Activated T-cell treated with anti-CD3 and anti-CD28 coated beads for 1 hour (primary cell): Measurements from ENCODE around the gene C16orf54.
"Not testable (repeated sequence)": the region's sequence is repeated elsewhere in the genome, so short reads cannot be mapped to it uniquely, and the experiment has no call there.

Experiments used
- DNase-seq: peaks from one replicate; pipeline ENCODE4 v3.0.0-alpha.2; 2020; ENCODE audit warnings: low read depth

Gene C16orf54

DNA sequence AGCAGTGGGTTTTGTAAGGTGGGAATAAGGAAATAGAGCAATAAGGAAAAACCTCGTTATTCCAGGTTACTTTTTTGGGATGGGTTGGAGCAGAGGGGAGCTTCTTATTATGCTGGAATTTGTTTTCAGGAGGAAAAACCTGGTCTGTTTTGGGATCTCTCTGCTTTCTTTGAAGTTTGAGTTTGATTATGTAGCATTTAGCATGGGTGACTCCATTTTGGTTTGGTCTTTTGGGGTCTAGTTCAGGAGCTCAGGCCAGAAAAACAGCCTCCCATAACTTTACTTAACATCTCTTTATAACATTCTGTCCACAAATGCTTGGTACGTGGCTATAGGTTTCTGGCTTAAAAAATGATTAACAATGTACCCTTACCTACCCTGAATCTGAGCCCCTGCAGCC, 23.7 kb upstream of the C16orf54 start:
- DNase-seq: no peak

DNA sequence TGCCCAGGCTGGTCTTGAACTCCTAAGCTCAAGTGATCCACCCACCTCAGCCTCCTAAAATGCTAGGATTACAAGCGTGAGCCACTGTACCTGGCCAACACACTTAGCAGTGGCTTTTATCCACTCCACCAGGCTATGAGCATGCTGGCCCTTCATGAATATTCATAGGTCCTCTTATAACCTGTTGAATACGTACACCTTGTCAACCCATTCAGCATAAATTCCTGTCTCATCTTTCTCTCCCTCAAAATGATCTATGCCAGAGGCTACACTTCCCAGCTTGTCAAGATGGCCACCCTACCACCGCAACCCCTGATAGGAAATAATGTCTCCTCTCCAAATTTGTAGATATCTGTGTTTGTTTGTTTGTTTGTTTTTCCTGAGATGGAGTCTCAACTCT, 21.3 kb upstream of the C16orf54 start:
- DNase-seq: no peak

DNA sequence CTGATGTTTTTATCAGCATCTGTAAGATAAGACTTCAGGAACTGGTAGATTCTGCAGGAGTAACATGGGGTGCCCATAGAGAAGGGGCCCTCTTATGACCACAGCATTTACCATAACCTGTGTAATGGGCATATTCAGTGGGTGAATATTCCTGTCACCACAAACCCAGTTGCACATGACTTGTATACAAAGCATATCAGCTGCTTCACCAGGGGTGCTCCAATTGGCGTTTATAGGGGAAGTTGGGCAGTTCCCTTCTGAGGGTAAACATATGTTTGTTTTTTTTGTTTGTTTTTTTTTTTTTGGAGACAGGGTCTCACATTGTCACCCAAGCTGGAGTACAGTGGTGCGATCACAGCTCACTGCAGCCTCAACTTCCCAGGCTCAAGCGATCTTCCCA, 20.8 kb upstream of the C16orf54 start:
- no peak for DNase-seq

DNA sequence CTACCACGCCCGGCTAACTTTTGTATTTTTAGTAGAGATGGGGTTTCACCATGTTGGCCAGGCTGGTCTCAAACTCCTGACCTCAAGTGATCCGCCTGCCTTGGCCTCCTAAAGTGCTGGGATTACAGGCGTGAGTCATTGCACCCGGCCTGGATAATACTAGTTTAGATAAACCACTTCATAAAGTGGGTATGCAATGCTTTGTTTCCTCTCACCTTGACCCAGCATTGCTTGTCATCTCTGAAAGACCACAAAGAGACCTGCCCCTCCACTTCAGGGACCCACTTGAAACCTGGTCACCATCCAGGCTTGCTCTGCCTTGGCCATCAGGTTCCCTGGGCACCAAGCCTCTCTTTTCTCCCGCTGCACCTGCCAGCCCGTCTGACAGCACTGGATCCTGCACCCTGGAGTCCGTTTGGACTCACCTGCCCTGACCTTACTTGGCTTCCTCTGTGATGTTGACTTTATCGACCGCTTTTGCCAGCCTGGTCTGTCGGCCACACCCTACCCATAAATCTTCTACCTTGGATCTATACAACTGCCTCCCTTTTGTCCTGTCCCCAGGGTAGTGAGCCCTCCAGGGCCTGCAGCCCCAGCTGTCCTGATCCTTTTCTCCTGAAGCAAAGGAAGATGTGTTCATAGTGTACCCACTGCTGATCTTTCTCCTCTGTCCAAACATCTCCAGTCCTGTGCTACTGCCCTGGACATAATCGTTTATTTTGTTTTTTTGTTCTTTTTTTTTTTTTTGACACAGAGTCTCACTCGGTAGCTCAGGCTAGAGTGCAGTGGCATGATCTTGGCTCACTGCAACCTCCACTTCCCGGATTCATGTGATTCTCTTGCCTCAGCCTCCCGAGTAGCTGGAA, 19.6 kb upstream of the C16orf54 start:
- DNase-seq: no peak

DNA sequence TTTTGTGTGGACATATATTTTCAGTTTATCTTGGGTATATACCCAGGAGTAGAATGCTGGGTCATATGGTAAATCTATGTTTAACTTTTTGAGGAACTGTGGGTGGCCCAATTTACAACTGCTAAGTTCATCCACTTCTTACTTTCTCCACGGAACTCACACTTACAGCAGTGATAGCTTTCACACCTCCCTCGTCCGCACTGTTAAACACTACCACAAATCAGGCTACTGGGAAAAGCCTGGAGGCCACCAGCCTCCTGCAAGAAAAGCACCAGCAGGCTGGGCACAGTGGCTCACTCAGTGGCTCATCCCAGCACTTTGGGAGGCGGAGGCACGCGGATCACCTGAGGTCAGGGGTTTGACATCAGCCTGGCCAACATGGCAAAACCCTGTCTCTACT, 17.5 kb upstream of the C16orf54 start:
- no peak for DNase-seq

DNA sequence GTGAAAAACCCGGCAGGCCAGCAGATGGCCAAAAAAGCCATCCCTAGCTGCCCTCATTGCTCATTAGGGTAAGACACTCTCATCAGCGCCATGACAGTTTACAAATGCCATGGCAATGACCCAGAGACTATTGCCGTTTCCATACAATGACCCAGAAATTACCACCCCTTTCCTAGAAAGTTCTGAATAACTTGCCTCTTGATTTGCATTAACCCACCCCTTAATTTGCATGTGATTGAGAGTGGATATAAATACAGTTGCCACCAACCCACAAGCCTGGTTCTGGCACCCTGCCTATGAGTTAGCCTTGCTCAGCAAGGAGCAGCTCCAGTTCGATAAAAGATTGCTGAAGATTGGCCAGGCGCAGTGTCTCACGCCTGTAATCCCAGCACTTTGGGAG, 16.1 kb upstream of the C16orf54 start:
- DNase-seq: no peak

DNA sequence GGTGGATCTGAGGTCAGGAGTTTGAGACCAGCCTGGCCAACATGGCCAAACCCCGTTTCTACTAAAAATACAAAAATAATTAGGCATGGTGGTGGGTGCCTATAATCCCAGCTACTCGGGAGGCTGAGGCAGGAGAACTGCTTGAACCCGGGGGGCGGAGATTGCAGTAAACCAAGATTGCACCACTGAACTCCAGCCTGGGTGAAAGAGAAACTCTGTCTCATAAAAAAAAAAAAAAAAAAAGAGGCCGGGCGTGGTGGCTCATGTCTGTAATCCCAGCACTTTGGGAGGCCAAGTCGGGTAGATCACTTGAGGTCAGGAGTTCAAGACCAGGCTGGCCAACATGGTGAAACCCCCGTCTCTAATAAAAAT, 15.5 kb upstream of the C16orf54 start:
- not testable (repeated sequence) for DNase-seq

DNA sequence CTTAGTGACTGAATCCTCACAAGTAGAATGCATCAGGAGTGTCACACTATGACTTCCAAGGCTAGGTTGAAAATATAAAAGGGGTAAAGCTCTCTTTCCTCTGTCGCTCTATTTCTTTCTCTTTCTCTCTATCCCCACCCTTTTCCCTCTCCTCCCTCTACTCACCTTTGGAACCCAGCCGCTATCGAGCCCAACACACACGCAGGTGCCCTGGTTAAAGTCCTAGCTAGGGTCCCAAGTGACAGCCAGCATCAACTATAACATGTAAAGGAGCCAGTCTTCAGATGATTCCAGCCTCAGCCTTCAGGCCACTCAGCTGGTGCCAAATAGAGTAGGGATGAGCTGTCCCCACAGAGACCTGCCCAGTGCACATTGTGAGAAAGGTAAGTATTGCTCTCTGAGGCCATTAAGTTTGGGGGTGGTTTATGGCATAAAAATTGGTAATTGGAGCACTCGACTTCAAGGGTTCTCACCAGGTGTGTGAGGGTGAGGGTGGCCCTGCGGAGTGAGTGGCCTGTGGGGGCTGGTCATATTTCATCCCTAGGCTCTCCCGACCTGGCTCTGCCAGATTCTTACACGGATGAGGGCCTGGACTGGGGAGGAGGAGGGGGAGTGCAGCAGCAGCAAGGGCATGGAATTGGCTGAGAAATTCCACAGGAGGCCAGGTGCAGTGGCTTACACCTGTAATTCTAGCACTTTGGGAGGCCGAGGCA, 14.9 kb upstream of the C16orf54 start:
- no peak for DNase-seq

DNA sequence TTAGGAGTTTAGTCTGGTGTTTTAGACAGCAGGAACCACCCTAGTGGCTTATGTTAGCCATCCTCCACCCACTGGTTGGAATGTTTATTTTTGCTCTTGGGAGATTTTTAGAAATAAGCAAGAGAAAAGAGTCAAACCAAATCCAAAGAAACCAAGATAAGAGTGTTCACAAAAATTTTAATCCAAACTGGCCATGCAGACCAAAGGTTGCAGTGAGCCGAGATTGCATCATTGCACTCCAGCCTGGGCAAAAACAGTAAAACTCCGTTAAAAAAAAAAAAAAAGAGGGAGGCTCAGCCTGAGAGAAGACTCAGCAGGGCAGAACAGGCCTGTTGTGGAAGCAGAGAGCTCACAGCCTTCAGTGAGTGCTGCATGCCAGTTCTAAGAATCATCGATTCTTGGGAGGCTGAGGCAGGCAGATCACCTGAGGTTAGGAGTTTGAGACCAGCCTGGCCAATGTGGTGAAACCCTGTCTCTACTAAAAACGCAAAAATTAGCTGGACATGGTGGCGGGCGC, 12.2 kb upstream of the C16orf54 start:
- no peak for DNase-seq

DNA sequence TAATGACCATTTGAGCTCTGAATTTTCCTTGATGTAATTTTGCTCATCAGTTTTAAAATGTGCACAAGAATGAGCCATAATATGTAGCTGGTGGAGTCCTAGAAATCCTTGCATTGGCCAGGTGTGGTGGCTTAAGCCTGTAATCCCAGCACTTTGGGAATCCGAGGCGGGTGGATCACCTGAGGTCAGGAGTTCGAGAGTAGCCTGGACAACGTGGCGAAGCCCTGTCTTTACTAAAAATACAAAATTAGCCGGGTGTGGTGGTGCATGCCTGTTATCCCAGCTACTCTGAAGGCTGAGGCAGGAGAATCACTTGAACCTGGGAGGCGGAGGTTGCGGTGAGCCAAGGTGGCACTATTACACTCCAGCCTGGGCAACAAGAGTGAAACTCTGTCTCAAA, 11.3 kb upstream of the C16orf54 start:
- not testable (repeated sequence) for DNase-seq

DNA sequence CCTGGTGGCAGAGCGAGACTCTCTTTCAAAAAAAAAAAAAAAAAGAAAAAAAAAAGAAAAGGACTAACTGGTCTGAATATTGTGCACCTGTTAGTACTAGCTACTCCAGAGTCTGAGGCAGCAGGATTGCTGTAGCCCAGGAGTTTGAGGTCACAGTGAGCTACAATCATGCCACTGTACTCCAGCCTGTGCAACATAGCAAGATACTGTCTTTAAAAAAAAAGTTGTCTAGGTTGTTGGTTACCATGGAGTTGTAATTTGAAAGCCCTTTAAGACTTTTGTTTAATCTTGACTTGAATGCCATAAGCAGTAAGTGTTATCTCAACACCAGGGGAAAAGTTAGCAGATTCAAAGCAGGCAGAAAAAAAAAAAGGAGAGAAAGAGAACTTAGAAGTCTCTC, 10.9 kb upstream of the C16orf54 start:
- no peak for DNase-seq

DNA sequence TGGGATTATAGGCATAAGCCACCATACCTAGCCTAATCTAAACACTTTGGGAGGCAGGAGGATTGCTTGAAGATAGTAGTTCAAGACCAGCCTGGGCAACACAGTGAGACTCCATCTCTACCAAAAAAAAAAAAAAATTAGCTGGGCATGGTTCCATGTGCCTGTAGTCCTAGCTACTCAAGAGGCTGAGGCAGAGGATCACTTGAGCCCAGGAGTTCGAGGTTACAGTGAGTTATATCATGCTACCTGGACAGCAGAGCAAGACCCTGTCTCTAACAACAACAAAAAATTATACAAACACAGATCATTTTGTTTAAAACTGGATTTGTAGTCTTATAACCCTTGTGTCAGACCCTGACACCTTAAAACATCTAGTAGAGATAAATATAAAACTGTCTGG, 7.7 kb upstream of the C16orf54 start:
- no peak for DNase-seq

DNA sequence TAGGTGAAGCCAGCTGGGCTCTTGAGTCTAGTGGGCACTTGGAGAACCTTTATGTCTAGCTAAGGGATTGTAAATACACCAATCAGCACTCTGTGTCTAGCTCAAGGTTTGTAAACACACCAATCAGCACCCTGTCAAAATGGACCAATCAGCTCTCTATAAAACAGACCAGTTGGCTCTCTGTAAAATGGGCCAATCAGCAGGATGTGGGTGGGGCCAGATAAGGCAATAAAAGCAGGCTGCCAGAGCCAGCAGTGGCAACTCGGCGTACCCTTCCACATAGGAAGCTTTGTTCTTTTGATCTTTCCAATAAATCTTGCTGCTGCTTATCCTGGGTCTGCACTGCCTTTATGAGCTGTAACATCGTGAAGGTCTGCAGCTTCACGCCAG, 3.0 kb upstream of the C16orf54 start:
- not testable (repeated sequence) for DNase-seq

DNA sequence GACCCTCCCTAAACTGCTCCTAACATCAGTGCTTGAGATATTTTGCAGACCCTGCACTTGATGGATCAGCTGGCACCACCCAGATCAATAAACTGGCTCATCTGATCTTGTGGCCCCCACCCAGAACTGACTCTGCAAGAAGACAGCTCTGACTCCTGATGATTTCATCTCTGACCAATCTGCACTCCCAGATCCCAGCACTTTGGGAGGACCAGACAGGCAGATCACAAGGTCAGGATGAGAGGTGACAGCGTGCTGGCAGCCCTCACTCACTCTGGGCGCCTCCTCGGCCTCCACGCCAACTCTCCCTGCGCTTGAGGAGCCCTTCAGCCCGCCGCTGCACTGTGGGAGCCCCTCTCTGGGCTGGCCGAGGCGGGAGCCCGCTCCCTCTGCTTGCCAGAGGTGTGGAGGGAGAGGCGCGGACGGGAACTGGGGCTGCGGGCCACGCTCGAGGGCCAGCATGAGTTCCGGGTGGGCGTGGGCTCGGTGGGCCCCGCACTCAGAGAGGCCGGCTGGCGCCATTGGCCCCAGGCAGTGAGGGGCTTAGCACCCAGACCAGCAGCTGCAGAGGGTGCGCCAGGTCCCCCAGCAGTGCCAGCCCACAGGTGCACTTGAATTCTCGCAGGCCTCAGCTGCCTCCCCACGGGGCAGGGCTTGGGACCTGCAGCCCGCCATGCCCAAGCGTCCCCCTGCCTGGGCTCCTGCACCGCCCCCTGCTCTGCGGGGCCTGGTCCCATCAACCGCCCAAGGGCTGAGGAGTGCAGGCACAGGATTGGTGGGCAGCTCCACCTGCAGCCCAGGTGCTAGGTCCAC, 2.4 kb upstream of the C16orf54 start:
- DNase-seq: no peak

DNA sequence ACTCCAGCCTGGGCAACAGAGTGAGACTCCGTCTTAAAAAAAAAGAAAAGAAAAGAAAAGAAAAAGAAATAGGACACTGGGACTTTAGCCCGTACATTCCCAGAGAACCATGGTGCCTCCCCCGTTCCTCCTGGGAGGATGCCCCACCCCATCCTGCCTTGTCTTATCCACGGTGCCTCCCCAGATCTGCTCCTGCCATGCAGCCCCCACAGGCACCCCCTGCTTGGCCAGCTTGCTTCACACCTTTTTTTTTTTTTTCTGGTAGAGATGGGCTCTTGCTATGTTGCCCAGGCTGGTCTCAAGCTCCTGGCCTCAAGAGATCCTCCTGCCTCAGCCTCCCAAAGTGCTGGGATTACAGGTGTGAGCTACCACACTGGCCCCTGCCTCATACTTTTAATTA, 728 bp upstream of the C16orf54 start:
- not testable (repeated sequence) for DNase-seq

DNA sequence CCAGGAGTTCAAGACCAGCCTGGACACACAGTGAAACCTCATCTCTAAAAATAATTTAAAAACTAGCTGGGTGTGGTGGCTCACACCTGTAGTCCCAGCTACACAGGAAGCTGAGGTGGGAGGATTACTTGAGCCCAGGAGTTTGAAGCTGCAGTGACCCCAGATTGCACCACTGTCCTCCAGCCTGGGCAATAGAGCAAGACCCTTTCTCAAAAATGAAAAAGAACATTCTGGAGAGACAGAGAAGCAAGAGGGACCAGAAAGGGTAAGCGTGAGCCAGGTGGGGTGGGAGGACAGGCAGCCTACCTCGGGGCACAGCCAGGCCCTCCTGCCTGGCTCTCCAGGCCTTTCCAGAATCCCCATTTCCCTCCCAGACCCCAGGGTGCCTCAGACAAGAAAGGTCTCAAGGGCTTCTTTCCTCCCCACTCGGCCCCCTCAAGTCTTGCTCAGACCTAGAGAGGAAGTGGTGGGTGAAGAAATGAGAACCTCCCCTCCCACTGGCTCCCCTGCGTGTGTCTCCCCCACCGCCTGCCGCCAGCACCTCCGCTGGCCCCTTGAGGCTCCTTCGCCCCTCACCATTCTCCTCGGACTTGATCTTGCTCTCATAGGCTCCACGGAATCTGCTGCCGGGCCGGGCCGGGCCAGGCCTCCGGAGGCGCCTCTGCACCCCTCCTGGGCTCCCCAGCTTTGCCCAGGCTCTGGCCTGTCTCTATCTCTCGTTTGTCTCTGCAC, 503 bp downstream of the C16orf54 start:
- DNase-seq: peak; percentile 32

DNA sequence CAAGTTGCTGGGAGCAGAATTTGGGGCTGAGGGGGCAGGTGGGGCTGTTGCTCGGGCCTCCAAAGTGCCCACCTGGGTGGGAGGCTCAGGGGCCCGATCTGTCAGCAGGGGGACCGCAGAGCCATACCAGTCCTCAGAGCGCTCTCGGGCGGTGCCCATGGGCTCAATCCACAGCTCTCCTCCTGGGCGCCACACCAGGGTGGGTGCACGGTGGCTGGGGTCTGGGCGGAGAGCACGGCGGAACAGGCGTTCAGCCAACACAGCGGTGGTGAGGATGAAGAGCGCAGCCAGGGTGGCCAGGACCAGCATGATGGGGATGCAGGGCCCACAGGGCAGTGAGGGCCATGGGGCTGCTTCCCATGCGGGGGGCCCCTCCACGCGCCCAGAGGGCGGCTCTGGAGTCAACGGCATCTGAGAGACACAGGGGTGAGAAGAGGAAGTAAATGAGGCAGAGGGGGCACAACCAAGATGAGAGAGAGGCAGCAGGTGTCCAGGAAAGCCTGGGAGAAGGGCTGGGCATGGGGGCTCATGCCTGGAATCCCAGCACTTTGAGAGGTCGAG, 1.2 kb downstream of the C16orf54 start:
- DNase-seq: no peak

DNA sequence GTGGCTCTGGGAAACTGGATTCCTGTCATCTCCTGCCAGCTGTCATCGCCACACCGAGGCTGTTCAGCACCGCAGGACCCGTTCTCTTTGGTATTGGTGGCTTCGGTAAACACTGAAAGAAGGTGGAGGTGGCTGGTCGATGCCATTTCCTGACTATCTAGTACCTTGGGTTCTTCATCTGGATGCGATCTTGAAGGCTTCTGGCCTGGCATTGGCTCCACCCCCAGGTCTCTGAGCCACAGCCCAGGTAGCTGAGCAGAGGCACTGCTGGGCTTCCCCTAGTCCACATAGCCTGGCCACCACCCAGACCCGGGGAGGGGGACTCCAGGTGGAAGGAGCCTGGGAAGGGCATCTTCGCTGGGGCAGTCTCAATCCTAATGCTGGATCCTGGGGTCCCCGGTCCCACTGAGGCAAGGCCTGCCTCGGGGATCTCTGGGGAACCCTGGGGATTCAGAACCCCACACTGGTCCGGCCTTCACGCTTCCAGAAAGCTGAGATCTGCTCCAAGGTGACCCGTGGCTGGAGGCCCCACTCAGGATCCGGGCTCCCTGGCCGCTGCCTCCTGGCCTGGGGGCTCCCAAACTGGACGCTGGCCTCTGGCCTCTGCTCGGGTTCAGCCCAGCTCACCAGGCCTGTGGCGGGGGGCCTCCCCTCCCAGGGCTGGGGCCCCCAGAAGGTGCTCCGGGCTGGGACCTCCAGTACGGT, 1.8 kb downstream of the C16orf54 start:
- DNase-seq: no peak

DNA sequence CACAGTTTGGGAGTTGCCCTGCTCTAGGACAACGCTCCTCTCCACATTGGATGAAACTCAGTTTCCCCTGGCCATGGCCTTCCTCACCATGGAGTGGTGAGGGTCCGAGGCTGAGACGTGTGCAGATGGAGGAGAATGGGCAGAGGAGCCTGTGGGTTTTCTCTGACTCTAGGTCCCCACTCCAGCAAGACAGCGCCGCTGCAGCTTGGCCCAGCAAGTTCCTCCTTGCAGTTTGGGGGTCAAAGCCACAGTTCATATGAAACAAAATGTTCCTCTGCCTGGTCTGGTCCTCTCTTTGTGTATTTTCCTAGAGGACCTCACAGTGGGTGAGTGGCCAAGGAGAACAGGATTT, 2.3 kb downstream of the C16orf54 start:
- DNase-seq: no peak

DNA sequence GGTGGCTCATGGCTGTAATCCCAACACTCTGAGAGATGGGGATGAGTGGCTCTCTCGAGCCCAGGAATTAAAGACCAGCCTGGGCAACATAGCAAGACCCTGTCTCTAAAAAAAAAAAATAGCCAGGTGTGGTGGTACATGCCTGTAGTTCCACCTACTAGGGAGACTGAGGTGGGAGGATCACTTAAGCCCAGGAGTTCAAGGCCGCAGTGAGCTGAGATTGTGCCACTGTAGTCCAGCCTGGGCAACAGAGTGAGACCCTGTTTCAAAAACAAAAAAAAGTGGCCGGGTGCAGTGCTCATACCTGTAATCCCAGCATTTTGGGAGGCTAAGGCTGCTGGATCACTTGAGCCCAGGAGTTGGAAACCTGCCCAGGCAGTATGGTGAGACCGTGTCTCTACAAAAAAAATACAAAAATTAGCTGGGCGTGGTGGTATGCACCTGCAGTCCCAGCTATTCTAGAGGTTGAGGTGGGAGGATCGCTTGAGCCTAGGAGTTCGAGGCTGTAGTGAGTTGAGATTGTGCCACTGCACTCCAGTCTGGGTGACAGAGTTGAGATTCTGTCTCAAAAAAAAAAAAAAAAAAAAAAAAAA, 3.0 kb downstream of the C16orf54 start:
- no peak for DNase-seq

DNA sequence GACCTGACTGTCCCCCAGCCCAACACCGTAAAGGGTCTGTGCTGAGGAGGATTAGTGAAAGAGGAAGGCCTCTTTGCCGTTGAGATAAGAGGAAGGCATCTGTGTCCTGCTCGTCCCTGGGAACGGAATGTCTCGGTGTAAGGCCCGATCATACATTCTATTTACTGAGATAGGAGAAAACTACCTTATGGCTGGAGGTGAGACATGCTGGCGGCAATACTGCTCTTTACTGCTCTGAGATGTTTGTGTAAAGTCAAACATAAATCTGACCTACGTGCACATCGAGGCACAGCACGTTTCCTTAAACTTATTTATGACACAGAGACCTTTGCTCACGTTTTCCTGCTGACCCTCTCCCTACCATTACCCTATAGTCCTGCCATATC, 5.2 kb downstream of the C16orf54 start:
- not testable (repeated sequence) for DNase-seq
